ENCODE data around the gene BIN1. TPM values are rescaled to one million over a fixed set of nuclear protein-coding genes. Genes with fewer than 3 reads are reported as not detected.

The BIN1 gene
- total RNA-seq, 4 donors from 2014 or later: 33.3 to 39.7 (median 38.4) TPM

- no peaks in the 10 kb centered on the region for H3K9me3 ChIP-seq
- peaks cover 3% of the 10 kb centered on the region for H3K27me3 ChIP-seq
- 71 to 88% methylated on average over 1 to 8 of the region's 8 CpGs for WGBS, 2 donors (ENCODE audit: low coverage in 1 of 2)
- no peak for TF ChIP-seq POLR2AphosphoS5 (IDR thresholded peaks at IDR 0.05)
- no peak for TF ChIP-seq POLR2A (IDR thresholded peaks at IDR 0.05)
- TF ChIP-seq CTCF (IDR thresholded peaks at IDR 0.05): no peak
- TF ChIP-seq EP300 (IDR thresholded peaks at IDR 0.05; ENCODE audit: low read depth): no peak
- intact Hi-C loops (cut with DNase I; ENCODE audit: low total_unique reads) (no loop called here), in situ Hi-C loops (cut with MboI; ENCODE audit: low pct_ligation_motif_present in 1 of 4, low pct_unique_long_range_greater_than_20kb in 1 of 4, low sequenced_read_pairs in 3 of 4) (no loop called here)
- no peaks in the 10 kb centered on the region for H3K4me1 ChIP-seq
- H3K27ac ChIP-seq: no peak overlapping the region
- DNase-seq: no peak
- H3K4me3 ChIP-seq: no peak overlapping the region
- no peaks in the 10 kb centered on the region for H3K36me3 ChIP-seq
These were observed 95.2 kb downstream of the BIN1 start for GRCh38 chr2:127011796-127012195.

- intact Hi-C loops (cut with DNase I; ENCODE audit: low total_unique reads): no loop called here
- Histone ChIP-seq H3K4me3 (no peak overlapping the region), H3K36me3 (no peaks in the 10 kb centered on the region), H3K4me1 (no peaks in the 10 kb centered on the region), H3K27me3 (peaks cover 3% of the 10 kb centered on the region), H3K9me3 (no peaks in the 10 kb centered on the region), H3K27ac (no peak overlapping the region)
- DNase-seq: no peak
- whole genome bisulfite sequencing, 2 donors (ENCODE audit: low coverage in 1 of 2): 35 to 66% methylated on average over 2 of the region's 2 CpGs
- TF ChIP-seq POLR2AphosphoS5 (IDR thresholded peaks at IDR 0.05) (no peak), POLR2A (IDR thresholded peaks at IDR 0.05) (no peak), EP300 (IDR thresholded peaks at IDR 0.05; ENCODE audit: low read depth) (no peak), CTCF (IDR thresholded peaks at IDR 0.05) (no peak)
- in situ Hi-C loops (cut with MboI; ENCODE audit: low pct_ligation_motif_present in 1 of 4, low pct_unique_long_range_greater_than_20kb in 1 of 4, low sequenced_read_pairs in 3 of 4): no loop called here
These were observed 95.7 kb downstream of the BIN1 start for GRCh38 chr2:127011231-127011661.

- intact Hi-C loops (cut with DNase I; ENCODE audit: low total_unique reads): no loop called here
- no peak overlapping the region for H3K4me3 ChIP-seq
- H3K9me3 ChIP-seq: no peaks in the 10 kb centered on the region
- DNase-seq: no peak
- no peaks in the 10 kb centered on the region for H3K36me3 ChIP-seq
- H3K27me3 ChIP-seq: peaks cover 3% of the 10 kb centered on the region
- no peak overlapping the region for H3K27ac ChIP-seq
- WGBS, 2 donors (ENCODE audit: low coverage in 1 of 2): 85 to 89% methylated on average over 5 of the region's 5 CpGs
- TF ChIP-seq EP300 (IDR thresholded peaks at IDR 0.05; ENCODE audit: low read depth): no peak
- TF ChIP-seq CTCF (IDR thresholded peaks at IDR 0.05): no peak
- in situ Hi-C loops (cut with MboI; ENCODE audit: low pct_ligation_motif_present in 1 of 4, low pct_unique_long_range_greater_than_20kb in 1 of 4, low sequenced_read_pairs in 3 of 4): no loop called here
- no peaks in the 10 kb centered on the region for H3K4me1 ChIP-seq
These were observed 98.5 kb downstream of the BIN1 start for GRCh38 chr2:127008265-127009015.

GRCh38 chr2:127007652-127008051 lies 99.3 kb downstream of the BIN1 start:
- intact Hi-C loops (cut with DNase I; ENCODE audit: low total_unique reads) (no loop called here), in situ Hi-C loops (cut with MboI; ENCODE audit: low pct_ligation_motif_present in 1 of 4, low pct_unique_long_range_greater_than_20kb in 1 of 4, low sequenced_read_pairs in 3 of 4) (no loop called here)
- H3K9me3 ChIP-seq: no peaks in the 10 kb centered on the region
- TF ChIP-seq CTCF (IDR thresholded peaks at IDR 0.05) (no peak), POLR2AphosphoS5 (IDR thresholded peaks at IDR 0.05) (no peak), POLR2A (IDR thresholded peaks at IDR 0.05) (no peak)
- H3K27ac ChIP-seq: no peak overlapping the region
- H3K4me1 ChIP-seq: peaks cover 0 to 3% (median 0%) of the 10 kb centered on the region in 4 donors
- H3K4me3 ChIP-seq: no peak overlapping the region
- 80 to 83% methylated on average over 2 to 3 of the region's 3 CpGs for WGBS, 2 donors (ENCODE audit: low coverage in 1 of 2)
- no peak for DNase-seq
- no peaks in the 10 kb centered on the region for H3K36me3 ChIP-seq
- H3K27me3 ChIP-seq: peaks cover 3% of the 10 kb centered on the region

All from transverse colon (tissue), 4 donors.